ENCODE data around the gene OR5T1. TPM values are rescaled to one million over a fixed set of nuclear protein-coding genes. Genes with fewer than 3 reads are reported as not detected.

The OR5T1 gene
- total and polyA plus RNA-seq, 9 of the 15 experiments (the other 6 are each of a cell fraction or from before 2014, with no cell fraction given): not detected

- no peak for TF ChIP-seq ZNF318 (IDR thresholded peaks at IDR 0.05; ENCODE audit: borderline replicate concordance in 1 of 2, low read depth in 1 of 2)
- TF ChIP-seq ZNF253 (CRISPR knock-in tag; conservative IDR thresholded peaks at IDR 0.05): no peak
- no peak for TF ChIP-seq SIX5 (IDR thresholded peaks at IDR 0.05; ENCODE audit: borderline replicate concordance in 1 of 2, insufficient read depth in 1 of 2, low read depth in 1 of 2, low read length in 2 of 2)
- TF ChIP-seq ZNF347 (CRISPR knock-in tag; IDR thresholded peaks at IDR 0.05; ENCODE audit: low read depth): no peak
- TF ChIP-seq ZNF212 (CRISPR knock-in tag; IDR thresholded peaks at IDR 0.05): no peak
- no peak for TF ChIP-seq MTA1 (IDR thresholded peaks at IDR 0.05; ENCODE audit: borderline replicate concordance)
- no peak for TF ChIP-seq PHB2 (IDR thresholded peaks at IDR 0.05; ENCODE audit: low read depth)
- no peak for TF ChIP-seq ETV5 (CRISPR knock-in tag; IDR thresholded peaks at IDR 0.05; ENCODE audit: low read depth)
Measured at GRCh38 chr11:56292154-56292553, 18.2 kb downstream of the OR5T1 start, which contains the start of gene OR8H1 (continued).
